Peyer's patch (tissue), 4 donors: ENCODE results near the gene MORN5.

ENCODE experiments used
- POLR2A ChIP-seq, 2 donors: fragments of 450-650 bp; IDR thresholded peaks; one replicate each; pipeline ENCODE4 v1.5.1; 2017; ENCODE audit warnings: antibody characterized with exemption in 2 of 2, mild to moderate bottlenecking in 2 of 2, moderate library complexity in 2 of 2
- TF ChIP-seq, protein P1 (sequence below), 6 experiments: fragments of 450-650 bp in 4 of 6; fragments of 200-600 bp in 2 of 6; sonication (generic) in 1 of 6; IDR thresholded peaks; one replicate each; pipeline ENCODE4 v1.5.1; 2017 to 2019; ENCODE audit warnings: antibody characterized with exemption in 6 of 6, mild to moderate bottlenecking in 3 of 6, moderate library complexity in 1 of 6

DNA sequence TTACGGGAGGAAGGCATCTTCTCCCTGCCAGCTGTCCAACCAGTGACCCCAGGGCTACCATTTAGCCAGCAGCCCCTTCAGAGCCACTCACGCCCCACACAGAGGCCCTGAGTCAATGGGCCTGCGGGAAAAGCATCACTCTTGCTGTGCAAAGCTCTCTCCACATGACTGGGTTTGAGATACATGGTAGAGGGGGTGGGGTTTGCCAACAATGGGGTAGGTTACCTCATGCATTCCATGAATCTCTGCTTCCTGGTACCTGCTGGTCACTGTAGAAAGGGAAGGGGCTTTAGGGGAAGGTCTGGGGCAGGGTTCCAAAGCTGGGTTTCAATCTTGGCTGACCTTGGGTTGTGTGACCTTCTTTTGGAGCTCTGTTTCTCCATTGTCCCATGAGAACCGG, 43.7 kb upstream of the MORN5 start:
- TF ChIP-seq, protein P1, sequence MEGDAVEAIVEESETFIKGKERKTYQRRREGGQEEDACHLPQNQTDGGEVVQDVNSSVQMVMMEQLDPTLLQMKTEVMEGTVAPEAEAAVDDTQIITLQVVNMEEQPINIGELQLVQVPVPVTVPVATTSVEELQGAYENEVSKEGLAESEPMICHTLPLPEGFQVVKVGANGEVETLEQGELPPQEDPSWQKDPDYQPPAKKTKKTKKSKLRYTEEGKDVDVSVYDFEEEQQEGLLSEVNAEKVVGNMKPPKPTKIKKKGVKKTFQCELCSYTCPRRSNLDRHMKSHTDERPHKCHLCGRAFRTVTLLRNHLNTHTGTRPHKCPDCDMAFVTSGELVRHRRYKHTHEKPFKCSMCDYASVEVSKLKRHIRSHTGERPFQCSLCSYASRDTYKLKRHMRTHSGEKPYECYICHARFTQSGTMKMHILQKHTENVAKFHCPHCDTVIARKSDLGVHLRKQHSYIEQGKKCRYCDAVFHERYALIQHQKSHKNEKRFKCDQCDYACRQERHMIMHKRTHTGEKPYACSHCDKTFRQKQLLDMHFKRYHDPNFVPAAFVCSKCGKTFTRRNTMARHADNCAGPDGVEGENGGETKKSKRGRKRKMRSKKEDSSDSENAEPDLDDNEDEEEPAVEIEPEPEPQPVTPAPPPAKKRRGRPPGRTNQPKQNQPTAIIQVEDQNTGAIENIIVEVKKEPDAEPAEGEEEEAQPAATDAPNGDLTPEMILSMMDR (IDR thresholded peaks at IDR 0.05) = no peak
- TF ChIP-seq POLR2A (IDR thresholded peaks at IDR 0.05) = no peak
